A549 (cell line): ENCODE measurements around the gene DOCK11. TPM values are rescaled to one million over a fixed set of nuclear protein-coding genes. Genes with fewer than 3 reads are reported as not detected.

Experiments
- ATAC-seq, 2 experiments: fragments of 200-7000 bp in 1 of 2; fragments of >200 bp in 1 of 2; cut with Nextera tagmentation in 1 of 2; cut with Tn5 transposase in 1 of 2; 3 replicates each; pipeline versions ENCODE4 v1.8.0 to v1.9.1; 2018 to 2020; ENCODE audit warnings: mild to moderate bottlenecking in 1 of 2, moderate library complexity in 1 of 2
- CTCF ChIA-PET: fragments of 300-600 bp; sonication (Branson Sonifier 250); formaldehyde crosslinking; extraction: SDS; loops from one replicate; lab custom pipeline; 2021; ENCODE audit warnings: antibody characterized with exemption, inconsistent platforms; lab: Yijun Ruan, JAX
- POLR2A ChIA-PET: fragments of 350-600 bp; formaldehyde crosslinking; extraction: SDS; loops from one replicate; lab custom pipeline; 2021; ENCODE audit warnings: antibody characterized with exemption, inconsistent platforms; lab: Yijun Ruan, JAX
- DNase-seq, 2 experiments: peaks; one replicate each; pipeline versions ENCODE4 v3.0.0 to v3.0.0-alpha.2; 2011 to 2016; ENCODE audit warnings: low read depth in 1 of 2, low spot score in 1 of 2
- FAIRE-seq: peaks from 2 replicates; lab custom pipeline; 2011; peaks lifted over from hg19 to GRCh38; lab: Jason Lieb, UNC
- H3K27ac ChIP-seq, 2 experiments: fragments of >200 bp; sonication (Bioruptor Twin); formaldehyde crosslinking; 3 replicates each; pipeline ENCODE4 v1.5.1; 2016 to 2017
- H3K4me1 ChIP-seq: fragments of >200 bp; sonication (Bioruptor Twin); formaldehyde crosslinking; 3 replicates; pipeline ENCODE4 v1.6.1; 2016
- H3K4me2 ChIP-seq: fragments of >200 bp; sonication (Bioruptor Twin); formaldehyde crosslinking; 3 replicates; pipeline ENCODE4 v1.6.1; 2016
- H3K4me3 ChIP-seq: fragments of >200 bp; sonication (Bioruptor Twin); formaldehyde crosslinking; 3 replicates; pipeline ENCODE4 v1.5.1; 2016
- H3K9me3 ChIP-seq: fragments of >200 bp; sonication (Bioruptor Twin); formaldehyde crosslinking; 3 replicates; pipeline ENCODE4 v1.6.1; 2016
- BCL3 ChIP-seq: fragments of >200 bp; sonication (Bioruptor Twin); formaldehyde crosslinking; IDR thresholded peaks from 3 replicates; pipeline ENCODE4 v1.6.1; 2016
- CBX8 ChIP-seq: fragments of 200-600 bp; sonication (generic); IDR thresholded peaks from 2 replicates; pipeline ENCODE4 v1.6.1; 2016
- CEBPB ChIP-seq, 2 experiments: fragments of >200 bp in 1 of 2; sonication (Bioruptor Twin) in 1 of 2; formaldehyde crosslinking in 1 of 2; IDR thresholded peaks; 2 replicates each; pipeline ENCODE4 v1.6.1; 2012 to 2016
- CHD2 ChIP-seq: fragments of 150-350 bp; IDR thresholded peaks from 2 replicates; pipeline ENCODE4 v1.6.1; 2014; ENCODE audit warnings: low read length; ENCODE audit not compliant: partially characterized antibody
- CHD4 ChIP-seq: fragments of 200-600 bp; sonication (generic); IDR thresholded peaks from 2 replicates; pipeline ENCODE4 v1.6.1; 2016; ENCODE audit warnings: antibody characterized with exemption, mild to moderate bottlenecking, borderline replicate concordance
- EHF ChIP-seq: fragments of 250-450 bp; sonication (Bioruptor Pico); IDR thresholded peaks from 2 replicates; pipeline ENCODE4 v1.5.0; 2020; ENCODE audit warnings: mild to moderate bottlenecking
- EHMT2 ChIP-seq: fragments of 200-600 bp; sonication (generic); IDR thresholded peaks from 2 replicates; pipeline ENCODE4 v1.6.1; 2016; ENCODE audit warnings: antibody characterized with exemption, low read depth, mild to moderate bottlenecking, moderate library complexity
- FOSL2 ChIP-seq, 2 experiments: fragments of 450-650 bp in 1 of 2; fragments of >200 bp in 1 of 2; sonication (Bioruptor Twin) in 1 of 2; formaldehyde crosslinking; IDR thresholded peaks; 2 replicates each; pipeline versions ENCODE4 v1.5.0 to v1.6.1; 2016 to 2020; ENCODE audit warnings: mild to moderate bottlenecking in 1 of 2, moderate library complexity in 1 of 2
- HDAC2 ChIP-seq: fragments of 200-600 bp; sonication (generic); IDR thresholded peaks from 2 replicates; pipeline ENCODE4 v1.6.1; 2016
- HEYL ChIP-seq: fragments of 250-450 bp; sonication (Bioruptor Pico); IDR thresholded peaks from 2 replicates; pipeline ENCODE4 v1.8.0; 2021; ENCODE audit warnings: mild to moderate bottlenecking, moderate library complexity
- JUNB ChIP-seq: fragments of >200 bp; sonication (Bioruptor Twin); formaldehyde crosslinking; IDR thresholded peaks from 2 replicates; pipeline ENCODE4 v1.6.1; 2016
- KDM1A ChIP-seq: fragments of 200-600 bp; sonication (generic); IDR thresholded peaks from 2 replicates; pipeline ENCODE4 v1.6.1; 2016; ENCODE audit warnings: low read depth, mild to moderate bottlenecking
- MAZ ChIP-seq: fragments of 150-350 bp; IDR thresholded peaks from 2 replicates; pipeline ENCODE4 v1.6.1; 2014; ENCODE audit warnings: antibody characterized with exemption, low read depth, low read length, borderline replicate concordance
- PBX3 ChIP-seq: IDR thresholded peaks from 2 replicates; pipeline ENCODE4 v1.6.1; 2012
- POLR2AphosphoS2 ChIP-seq: conservative IDR thresholded peaks from 2 replicates; pipeline ENCODE4 v1.6.1; 2012; ENCODE audit warnings: low read length, improper control_type of control experiment, inconsistent platforms
- RAD21 ChIP-seq, 2 experiments: fragments of >200 bp in 1 of 2; sonication (Bioruptor Twin) in 1 of 2; formaldehyde crosslinking in 1 of 2; IDR thresholded peaks in 1 of 2; conservative IDR thresholded peaks in 1 of 2; 2 replicates in 1 of 2; 3 replicates in 1 of 2; pipeline ENCODE4 v1.6.1; 2012 to 2018; ENCODE audit warnings: inconsistent platforms in 1 of 2
- RFX5 ChIP-seq: fragments of 450-650 bp; IDR thresholded peaks from 2 replicates; pipeline ENCODE4 v1.7.1; 2014; ENCODE audit warnings: antibody characterized with exemption, mild to moderate bottlenecking, moderate library complexity
- SREBF2 ChIP-seq: fragments of 450-650 bp; IDR thresholded peaks from 2 replicates; pipeline ENCODE4 v1.6.1; 2014; ENCODE audit warnings: mild to moderate bottlenecking, moderate library complexity
- TFCP2L1 ChIP-seq: fragments of 250-450 bp; sonication (Bioruptor Pico); IDR thresholded peaks from 2 replicates; pipeline ENCODE4 v1.5.0; 2021; ENCODE audit warnings: mild to moderate bottlenecking
- ZNF302 ChIP-seq: fragments of 250-450 bp; sonication (Bioruptor Pico); IDR thresholded peaks from 2 replicates; pipeline ENCODE4 v1.9.0; 2021; ENCODE audit warnings: inconsistent platforms, mild to moderate bottlenecking, moderate library complexity
- WGBS: methylation state at CpG from one replicate; pipeline ENCODE4 v1.1.6; 2017; ENCODE audit errors: missing lambda C conversion rate; 5-methylcytosine and 5-hydroxymethylcytosine counted together
- polyA plus RNA-seq, 4 experiments: library from polyadenylated mRNA; depleted of rRNA in 3 of 4; stranded (reverse); fragments of >200 nt; fragmentation: RNase III in 1 of 4; extraction: RNeasy Plus Mini Kit Qiagen cat#74134 plus additional on column Dnase treatment in 1 of 4; gene quantifications; 2 replicates in 3 of 4; 3 replicates in 1 of 4; pipeline ENCODE4 v1.2.3, GENCODE V29; 2011 to 2017

The DOCK11 gene
- polyA plus RNA-seq, 2 of the 4 experiments (the other 2 are of a cell fraction), result 5.8 to 9.5 TPM

- ChIA-PET CTCF (interaction anchor here (1.3 kb wide), 1 partner anchor 131 kb away, joined by 3 read pairs; no protein-coding TSS in a partner anchor), POLR2A (no interaction called here)
- Histone ChIP-seq H3K27ac (no peak overlapping the region), H3K4me1 (no peaks in the 10 kb centered on the region), H3K9me3 (no peaks in the 10 kb centered on the region), H3K4me3 (no peak overlapping the region), H3K4me2 (no peak overlapping the region)
- ATAC-seq (no peak), DNase-seq (no peak), FAIRE-seq (no peak)
- TF ChIP-seq CBX8, result no peak
- no peak for TF ChIP-seq CHD2
- no peak for TF ChIP-seq SREBF2
- TF ChIP-seq RFX5, result no peak
- no peak for TF ChIP-seq EHMT2
These were observed 180.3 kb downstream of the DOCK11 start for GRCh38 chrX:118675966-118676349.

DNA sequence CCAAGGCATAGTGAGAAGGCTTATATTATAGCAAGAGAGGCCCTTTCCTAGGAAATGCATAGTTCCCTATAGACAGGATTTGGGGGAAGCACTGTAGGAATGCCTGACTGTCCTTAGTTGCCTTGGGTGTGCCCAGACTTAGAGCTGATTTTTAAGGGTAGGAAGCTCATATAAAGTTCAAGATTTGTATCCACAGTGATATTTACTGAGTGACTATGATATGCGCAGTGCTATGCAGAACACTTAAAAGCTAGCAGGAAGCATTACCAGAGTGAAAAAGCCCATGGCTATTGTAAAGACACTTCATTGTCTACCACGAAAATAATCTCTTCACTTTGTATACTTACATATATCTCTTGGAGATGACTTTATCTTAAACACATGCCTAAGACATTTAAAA, 181.7 kb downstream of the DOCK11 start:
- no peak overlapping the region for H3K27ac ChIP-seq

GRCh38 chrX:118679290-118679689, 183.7 kb downstream of the DOCK11 start:
- ChIA-PET POLR2A (no interaction called here), CTCF (no interaction called here)
- FAIRE-seq (no peak), ATAC-seq (peak in 1 of 2 experiments; percentile 56; a peak in 1 of 6 replicates), DNase-seq (peak in 1 of 2 experiments; percentile 4)
- TF ChIP-seq POLR2AphosphoS2 (no peak), KDM1A (no peak), MAZ (no peak), EHMT2 (no peak), HEYL (CRISPR knock-in tag) (no peak), RAD21 (conservative IDR thresholded peaks at IDR 0.05 in 1 of 2, IDR thresholded peaks at IDR 0.05 in 1 of 2) (no peak), CHD4 (no peak), HDAC2 (no peak), ZNF302 (CRISPR knock-in tag) (no peak), CEBPB (IDR thresholded peaks at IDR 0.05) (no peak), PBX3 (no peak), FOSL2 (IDR thresholded peaks at IDR 0.05) (no peak), FOSL2 (CRISPR knock-in tag; IDR thresholded peaks at IDR 0.05) (no peak), JUNB (no peak), TFCP2L1 (CRISPR knock-in tag) (no peak)
- Histone ChIP-seq H3K4me1 (peaks cover 9% of the 10 kb centered on the region; the same call in 2 of the 3 replicates), H3K4me3 (no peak overlapping the region), H3K27ac (no peak overlapping the region), H3K9me3 (no peaks in the 10 kb centered on the region), H3K4me2 (no peak overlapping the region)
- 75% methylated on average over 1 of the region's 1 CpG for WGBS

More for the DNA sequence above, 181.7 kb downstream of the DOCK11 start:
- ATAC-seq (no peak), FAIRE-seq (no peak), DNase-seq (no peak)
- Histone ChIP-seq H3K4me3 (no peak overlapping the region), H3K9me3 (no peaks in the 10 kb centered on the region), H3K4me2 (no peak overlapping the region), H3K4me1 (peaks cover 4% of the 10 kb centered on the region; the same call in 2 of the 3 replicates)
- TF ChIP-seq EHF (CRISPR knock-in tag), result no peak
- no peak for TF ChIP-seq BCL3
- no peak for TF ChIP-seq RAD21 (conservative IDR thresholded peaks at IDR 0.05 in 1 of 2, IDR thresholded peaks at IDR 0.05 in 1 of 2)
- ChIA-PET POLR2A (no interaction called here), CTCF (no interaction called here)
- WGBS, result 51% methylated on average over 2 of the region's 2 CpGs
